Measurements from ENCODE around the gene DUSP3. TPM values are rescaled to one million over a fixed set of nuclear protein-coding genes. Genes with fewer than 3 reads are reported as not detected.

The DUSP3 gene
- total and polyA plus RNA-seq, 2 of the 13 experiments (the other 11 are each of a cell fraction or from before 2014, with no cell fraction given), result 60.0 to 71.5 TPM

- TF ChIP-seq TFDP1 (CRISPR knock-in tag; IDR thresholded peaks at IDR 0.05; ENCODE audit: borderline replicate concordance) (peak; percentile 56; the same call in 1 of the 2 replicates), ZNF430 (CRISPR knock-in tag; IDR thresholded peaks at IDR 0.05) (peak; percentile 64; the same call in 1 of the 2 replicates), PHF8 (CRISPR knock-in tag; IDR thresholded peaks at IDR 0.05) (0 out of 2 replicates have a peak, but pooled peaks have one; percentile 21), ZNF563 (CRISPR knock-in tag; IDR thresholded peaks at IDR 0.05) (peak; percentile 68; the same call in 1 of the 2 replicates), ZKSCAN1 (IDR thresholded peaks at IDR 0.05; ENCODE audit: low read length) (no peak), ZBTB14 (CRISPR knock-in tag; IDR thresholded peaks at IDR 0.05) (peak; percentile 56; the same call in 1 of the 2 replicates), STAT6 (CRISPR knock-in tag; IDR thresholded peaks at IDR 0.05; ENCODE audit: borderline replicate concordance) (no peak), TEAD2 (CRISPR knock-in tag; IDR thresholded peaks at IDR 0.05) (no peak), MXD1 (CRISPR knock-in tag; IDR thresholded peaks at IDR 0.05) (peak; percentile 54; the same call in 1 of the 2 replicates), PHF20 (CRISPR knock-in tag; IDR thresholded peaks at IDR 0.05) (no peak), ZNF546 (CRISPR knock-in tag; conservative IDR thresholded peaks at IDR 0.05) (0 out of 2 replicates have a peak, but pooled peaks have one; percentile 36), ARHGAP35 (CRISPR knock-in tag; IDR thresholded peaks at IDR 0.05; ENCODE audit: borderline replicate concordance) (0 out of 2 replicates have a peak, but pooled peaks have one; percentile 54), ZBTB33 (CRISPR knock-in tag; IDR thresholded peaks at IDR 0.05) (no peak), ZBTB43 (CRISPR knock-in tag; conservative IDR thresholded peaks at IDR 0.05) (0 out of 2 replicates have a peak, but pooled peaks have one; percentile 22), MTF1 (CRISPR knock-in tag; IDR thresholded peaks at IDR 0.05) (no peak), ZBTB3 (CRISPR knock-in tag; IDR thresholded peaks at IDR 0.05; ENCODE audit: borderline replicate concordance, low read depth) (no peak), TFDP2 (CRISPR knock-in tag; IDR thresholded peaks at IDR 0.05) (peak; percentile 49; the same call in 1 of the 2 replicates), MAX (IDR thresholded peaks at IDR 0.05) (peak; percentile 80), ZNF713 (CRISPR knock-in tag; IDR thresholded peaks at IDR 0.05) (no peak)
These were observed 23.3 kb downstream of the DUSP3 start (continued) for GRCh38 chr17:43755389-43755875.
